Measurements from ENCODE around the gene WWTR1. TPM values are rescaled to one million over a fixed set of nuclear protein-coding genes. Genes with fewer than 3 reads are reported as not detected.

WWTR1 gene
- total and polyA plus RNA-seq, 2 of the 8 experiments (the other 6 are each of a cell fraction or from before 2014, with no cell fraction given), result 15.7 to 18.6 TPM

GRCh38 chr3:149634072-149634471 lies 23.8 kb downstream of the WWTR1 start:
- no peak overlapping the region for H3K4me3 ChIP-seq (ENCODE audit: extremely low read depth in 1 of 4, insufficient read depth in 2 of 4, low read depth in 3 of 4, low read length in 4 of 4)
- H4K5ac ChIP-seq (ENCODE audit: insufficient read length, low read depth, low read length), result no peak overlapping the region
- no peak overlapping the region for H2BK120ac ChIP-seq (replicated peaks; ENCODE audit: low read depth, low read length)
- no peak overlapping the region for H3K18ac ChIP-seq (ENCODE audit: extremely low read depth, low read length)
- ChIA-PET POLR2A (ENCODE audit: partially characterized antibody) (interaction anchor here (1.7 kb wide), 1 partner anchor 24 kb away, joined by 5 read pairs; the partner anchor contains the start of gene WWTR1), CTCF (ENCODE audit: partially characterized antibody) (interaction anchor here (0.7 to 2.8 kb wide), 6 partner anchors 20 to 137 kb away, joined by 3 to 13 read pairs (median 4); no protein-coding TSS in a partner anchor)
- H3K27me3 ChIP-seq (replicated peaks in 1 of 4; ENCODE audit: control insufficient read depth in 3 of 4, extremely low read depth in 1 of 4, insufficient read depth in 3 of 4, low read length in 3 of 4), result no peaks in the 10 kb centered on the region
- H3K79me1 ChIP-seq (ENCODE audit: low read depth, low read length), result peaks cover 5% of the 10 kb centered on the region; the same call in 1 of the 2 replicates
- no peak overlapping the region for H3K9ac ChIP-seq (replicated peaks in 1 of 4; ENCODE audit: extremely low read depth in 1 of 4, low read depth in 3 of 4, low read length in 3 of 4)
- DNase-seq (ENCODE audit: low read depth in 1 of 2, low spot score in 2 of 2) (no peak), FAIRE-seq (no peak)
- no peaks in the 10 kb centered on the region for H3K9me3 ChIP-seq (ENCODE audit: insufficient read depth in 2 of 2, low read depth in 1 of 2, low read length in 1 of 2)
- no peak overlapping the region for H3K56ac ChIP-seq (replicated peaks; ENCODE audit: insufficient read length, low read depth, low read length)
- H2BK20ac ChIP-seq (ENCODE audit: low read length), result no peak overlapping the region
- H3K4ac ChIP-seq (replicated peaks; ENCODE audit: insufficient read length, low read depth, low read length), result no peak overlapping the region
- H3K4me1 ChIP-seq (replicated peaks in 1 of 4; ENCODE audit: control insufficient read depth in 3 of 4, insufficient read depth in 4 of 4, low read length in 3 of 4), result peaks cover 0 to 7% (median 5%) of the 10 kb centered on the region in 4 experiments; a peak in 4 of 7 replicates
- no peak overlapping the region for H4K8ac ChIP-seq (ENCODE audit: extremely low read depth, insufficient read depth, low read length)
- H2BK15ac ChIP-seq (ENCODE audit: low read length), result no peak overlapping the region
- WGBS, 2 experiments (ENCODE audit: extremely low coverage in 1 of 2, insufficient coverage in 1 of 2, insufficient read length in 1 of 2, insufficient replicate concordance in 2 of 2, low coverage in 1 of 2, low lambda C conversion rate in 2 of 2, missing lambda C conversion rate in 1 of 2), result 92% methylated on average over 4 of the region's 4 CpGs; no CpG with 5 or more reads in 1 of the 2 experiments
- H3K79me2 ChIP-seq (ENCODE audit: control insufficient read depth in 1 of 2, insufficient read depth in 2 of 2, low read length in 2 of 2), result peaks cover 0 to 60% of the 10 kb centered on the region in 2 experiments; a peak in 2 of 4 replicates
- no peak overlapping the region for H2AK5ac ChIP-seq (ENCODE audit: low read depth, low read length)
- no peak overlapping the region for H3K27ac ChIP-seq (ENCODE audit: low read depth, low read length)
- H3K36me3 ChIP-seq (ENCODE audit: control insufficient read depth in 2 of 4, insufficient read depth in 4 of 4, low read length in 3 of 4), result no peaks in the 10 kb centered on the region
- no peak overlapping the region for H3K14ac ChIP-seq (ENCODE audit: insufficient read length)
- no peak overlapping the region for H3K23ac ChIP-seq (ENCODE audit: insufficient read length)
- no peaks in the 10 kb centered on the region for H3K23me2 ChIP-seq (ENCODE audit: low read depth, low read length)
- no peak overlapping the region for H2AFZ ChIP-seq (ENCODE audit: low read length)
- no peak overlapping the region for H3K4me2 ChIP-seq (ENCODE audit: insufficient read depth in 1 of 2, low read depth in 2 of 2, low read length in 2 of 2)
- H2BK5ac ChIP-seq (ENCODE audit: low read depth, low read length), result no peak overlapping the region
- no peak overlapping the region for H4K91ac ChIP-seq (replicated peaks; ENCODE audit: insufficient read length, low read length)
- H2BK12ac ChIP-seq (ENCODE audit: low read depth, low read length), result no peak overlapping the region
- no peaks in the 10 kb centered on the region for H4K20me1 ChIP-seq (replicated peaks in 1 of 2; ENCODE audit: control insufficient read depth in 1 of 2, insufficient read depth in 2 of 2, low read length in 2 of 2)
- TF ChIP-seq KDM4A (IDR thresholded peaks at IDR 0.05; ENCODE audit: low read depth, low read length, severe bottlenecking), result no peak
- no peak for TF ChIP-seq CBX8 (IDR thresholded peaks at IDR 0.05; ENCODE audit: borderline replicate concordance, low read depth, low read length)
- TF ChIP-seq EZH2 (IDR thresholded peaks at IDR 0.05; ENCODE audit: low read depth, low read length, severe bottlenecking), result no peak
- TF ChIP-seq TBP (IDR thresholded peaks at IDR 0.05; ENCODE audit: low read depth, low read length), result no peak
- TF ChIP-seq EGR1 (IDR thresholded peaks at IDR 0.05; ENCODE audit: borderline replicate concordance, low read depth, low read length), result no peak
- TF ChIP-seq RXRA (IDR thresholded peaks at IDR 0.05; ENCODE audit: insufficient read depth, low read depth, low read length), result no peak
- TF ChIP-seq CTCF (IDR thresholded peaks at IDR 0.05; ENCODE audit: control extremely low read depth in 1 of 3, insufficient read depth in 1 of 3, low read depth in 1 of 3, low read length in 3 of 3), result no peak
- TF ChIP-seq E2F6 (IDR thresholded peaks at IDR 0.05), result no peak
- TF ChIP-seq CHD1 (IDR thresholded peaks at IDR 0.05; ENCODE audit: low read depth, low read length), result no peak
- TF ChIP-seq ATF3 (IDR thresholded peaks at IDR 0.05; ENCODE audit: insufficient read depth, low read depth, low read length), result no peak
